GM21723 (cell line): Measurements from ENCODE around the gene GAK.
"Not testable (repeated sequence)": the region's sequence is repeated elsewhere in the genome, so short reads cannot be mapped to it uniquely, and the experiment has no call there.

Experiments used
- ATAC-seq: cut with Tn5 transposase; IDR thresholded peaks from one replicate; pipeline ENCODE4 v1.9.1; 2021; ENCODE audit warnings: mild to moderate bottlenecking, moderate library complexity; ENCODE audit not compliant: unreplicated experiment

The GAK gene

GRCh38 chr4:929096-929765 is 2.9 kb downstream of the GAK start:
- no peak for ATAC-seq

- ATAC-seq: not testable (repeated sequence)
Observed at GRCh38 chr4:927566-927965, 4.5 kb downstream of the GAK start.

GRCh38 chr4:926538-926937 is 5.6 kb downstream of the GAK start:
- ATAC-seq: no peak

- ATAC-seq: no peak
Observed at GRCh38 chr4:925771-926500, 6.2 kb downstream of the GAK start.

- ATAC-seq: no peak
Observed at GRCh38 chr4:925171-925570, 6.9 kb downstream of the GAK start.

- ATAC-seq: no peak
Observed at GRCh38 chr4:924107-925096, 7.7 kb downstream of the GAK start.

- ATAC-seq: no peak
Observed at GRCh38 chr4:921830-922331, 10.2 kb downstream of the GAK start.

GRCh38 chr4:919004-919680 is 13.0 kb downstream of the GAK start:
- not testable (repeated sequence) for ATAC-seq

GRCh38 chr4:918591-918990 is 13.5 kb downstream of the GAK start:
- ATAC-seq: not testable (repeated sequence)

- ATAC-seq: no peak
Observed at GRCh38 chr4:917992-918391, 14.1 kb downstream of the GAK start.

GRCh38 chr4:917466-917865 is 14.7 kb downstream of the GAK start:
- no peak for ATAC-seq

GRCh38 chr4:915595-915994 is 16.5 kb downstream of the GAK start:
- no peak for ATAC-seq

- ATAC-seq: no peak
Observed at GRCh38 chr4:915041-915474, 17.1 kb downstream of the GAK start.

GRCh38 chr4:914531-914930 is 17.6 kb downstream of the GAK start:
- ATAC-seq: no peak

GRCh38 chr4:913280-913618 is 18.9 kb downstream of the GAK start:
- ATAC-seq: no peak

- no peak for ATAC-seq
Observed at GRCh38 chr4:912548-913279, 19.4 kb downstream of the GAK start.

- no peak for ATAC-seq
Observed at GRCh38 chr4:911871-912490, 20.1 kb downstream of the GAK start.

- ATAC-seq: no peak
Observed at GRCh38 chr4:911221-911751, 20.8 kb downstream of the GAK start.

- ATAC-seq: no peak
Observed at GRCh38 chr4:910366-911091, 21.6 kb downstream of the GAK start.
